GM12878 (cell line): Measurements from ENCODE around the gene FOSL1. TPM values are rescaled to one million over a fixed set of nuclear protein-coding genes. Genes with fewer than 3 reads are reported as not detected.
A peak's percentile ranks its signal among the peaks of the same experiment; 100 is the strongest.

Source experiments
- EZH2 ChIP-seq: IDR thresholded peaks from 2 replicates; pipeline ENCODE4 v1.6.1; 2012; ENCODE audit warnings: low read depth, mild to moderate bottlenecking, control low read depth, inconsistent platforms, low read length, borderline replicate concordance; ENCODE audit not compliant: control insufficient read depth
- FOXK2 ChIP-seq: fragments of 450-650 bp; IDR thresholded peaks from 2 replicates; pipeline ENCODE4 v1.6.1; 2017; ENCODE audit warnings: mild to moderate bottlenecking, moderate library complexity
- IRF4 ChIP-seq: IDR thresholded peaks from 2 replicates; pipeline ENCODE4 v1.6.1; 2011; ENCODE audit warnings: low read depth, low read length
- MYB ChIP-seq: fragments of 150-350 bp; IDR thresholded peaks from 2 replicates; pipeline ENCODE4 v1.6.1; 2014; ENCODE audit warnings: mild to moderate bottlenecking, low read depth, low read length, borderline replicate concordance
- PML ChIP-seq: IDR thresholded peaks from 2 replicates; pipeline ENCODE4 v1.6.1; 2012; ENCODE audit warnings: low read length, inconsistent platforms
- POLR2A ChIP-seq: IDR thresholded peaks from 2 replicates; pipeline ENCODE4 v1.6.1; 2011; ENCODE audit warnings: low read depth, mild to moderate bottlenecking, low read length
- SIX5 ChIP-seq: IDR thresholded peaks from 2 replicates; pipeline ENCODE4 v1.6.1; 2011; ENCODE audit warnings: mild to moderate bottlenecking, low read depth, low read length, moderate library complexity; ENCODE audit not compliant: severe bottlenecking
- SMAD1 ChIP-seq: fragments of 450-650 bp; IDR thresholded peaks from 2 replicates; pipeline ENCODE4 v1.6.1; 2018; ENCODE audit warnings: mild to moderate bottlenecking, low read depth; ENCODE audit not compliant: partially characterized antibody
- STAT1 ChIP-seq: fragments of 450-650 bp; conservative IDR thresholded peaks from 2 replicates; pipeline ENCODE4 v1.6.1; 2014; ENCODE audit warnings: antibody characterized with exemption, mild to moderate bottlenecking
- TAF1 ChIP-seq: IDR thresholded peaks from 2 replicates; pipeline ENCODE4 v1.6.1; 2011; ENCODE audit warnings: mild to moderate bottlenecking, low read depth, low read length, borderline replicate concordance
- polyA plus RNA-seq, 11 experiments: library from polyadenylated mRNA; depleted of rRNA in 4 of 11; unstranded in 6 of 11; stranded (reverse) in 5 of 11; fragments of >200 nt; fragmentation: Nextera tagmentation in 4 of 11; fragmentation: Illumina TruSeq in 1 of 11; extraction: Ambion mirVana in 4 of 11; extraction: Trizol in 1 of 11; gene quantifications; 1 replicate in 1 of 11; 2 replicates in 10 of 11; pipeline versions ENCODE4 v1.2.1 to v1.2.3, GENCODE V29; 2011 to 2016; ENCODE audit warnings: inconsistent platforms in 2 of 11, missing spikeins in 2 of 11, low read depth in 1 of 11
- total RNA-seq, 4 experiments: library from RNA; depleted of rRNA in 3 of 4; stranded (reverse); fragments of >200 nt in 3 of 4; fragmentation: Illumina TruSeq in 1 of 4; extraction: Trizol in 1 of 4; gene quantifications; 2 replicates each; pipeline versions ENCODE4 v1.2.1 to v1.2.3, GENCODE V29; 2013 to 2021
- TF ChIP-seq, protein P1 (sequence below): fragments of 450-650 bp; IDR thresholded peaks from 2 replicates; pipeline ENCODE4 v1.6.1; 2017; ENCODE audit warnings: mild to moderate bottlenecking, moderate library complexity
- TF ChIP-seq, protein P2 (sequence below): fragments of 450-650 bp; conservative IDR thresholded peaks from 2 replicates; pipeline ENCODE4 v1.6.1; 2017; ENCODE audit warnings: mild to moderate bottlenecking, moderate library complexity
- TF ChIP-seq, protein P3 (sequence below): fragments of 450-650 bp; IDR thresholded peaks from 2 replicates; pipeline ENCODE4 v1.6.1; 2016; ENCODE audit warnings: mild to moderate bottlenecking, moderate library complexity, borderline replicate concordance
- TF ChIP-seq, protein P4 (sequence below): fragments of 450-650 bp; formaldehyde crosslinking; IDR thresholded peaks from 2 replicates; pipeline ENCODE4 v1.5.0; 2022; ENCODE audit warnings: mild to moderate bottlenecking, missing genetic modification characterization

The FOSL1 gene
- total and polyA plus RNA-seq, 10 of the 15 experiments (the other 5 are each of a cell fraction or from before 2014, with no cell fraction given) = 0.82 to 5.4 (median 2.1) TPM

DNA sequence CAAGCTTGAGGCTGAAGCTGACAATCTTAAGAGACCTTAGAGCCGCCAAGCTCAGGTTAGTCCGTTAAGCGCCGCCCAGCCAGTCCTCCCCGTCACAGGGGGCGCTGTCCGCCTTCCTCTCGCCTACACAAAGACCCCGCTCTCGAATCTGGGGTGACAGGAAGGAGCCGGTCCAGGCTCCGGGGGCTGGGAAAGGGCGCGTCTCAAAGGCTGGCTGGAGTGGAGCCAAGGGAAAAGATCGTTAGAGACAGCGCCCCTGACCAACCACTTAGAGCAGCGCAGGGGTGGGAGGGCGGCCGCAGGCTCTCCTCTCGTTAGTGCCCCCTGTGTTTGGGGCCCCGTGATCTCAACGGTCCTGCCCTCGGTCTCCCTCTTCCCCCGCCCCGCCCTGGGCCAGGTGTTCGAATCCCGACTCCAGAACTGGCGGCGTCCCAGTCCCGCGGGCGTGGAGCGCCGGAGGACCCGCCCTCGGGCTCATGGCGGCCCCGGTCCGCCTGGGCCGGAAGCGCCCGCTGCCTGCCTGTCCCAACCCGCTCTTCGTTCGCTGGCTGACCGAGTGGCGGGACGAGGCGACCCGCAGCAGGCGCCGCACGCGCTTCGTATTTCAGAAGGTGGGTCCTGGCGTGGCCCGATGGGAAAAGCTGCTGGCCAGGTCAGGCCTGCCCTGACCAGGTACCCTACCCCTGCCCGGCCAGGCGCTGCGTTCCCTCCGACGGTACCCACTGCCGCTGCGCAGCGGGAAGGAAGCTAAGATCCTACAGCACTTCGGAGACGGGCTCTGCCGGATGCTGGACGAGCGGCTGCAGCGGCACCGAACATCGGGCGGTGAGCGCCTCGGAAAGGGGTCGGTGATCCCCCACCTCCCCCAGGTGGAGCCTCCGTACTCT lies 39.7 kb downstream of the FOSL1 start, which contains the start of gene MUS81 (continued):
- TF ChIP-seq SMAD1 = peak; percentile 67
- TF ChIP-seq MYB = no peak; the same call in 1 of the 2 replicates
- TF ChIP-seq FOXK2 = no peak
- TF ChIP-seq, protein P1, sequence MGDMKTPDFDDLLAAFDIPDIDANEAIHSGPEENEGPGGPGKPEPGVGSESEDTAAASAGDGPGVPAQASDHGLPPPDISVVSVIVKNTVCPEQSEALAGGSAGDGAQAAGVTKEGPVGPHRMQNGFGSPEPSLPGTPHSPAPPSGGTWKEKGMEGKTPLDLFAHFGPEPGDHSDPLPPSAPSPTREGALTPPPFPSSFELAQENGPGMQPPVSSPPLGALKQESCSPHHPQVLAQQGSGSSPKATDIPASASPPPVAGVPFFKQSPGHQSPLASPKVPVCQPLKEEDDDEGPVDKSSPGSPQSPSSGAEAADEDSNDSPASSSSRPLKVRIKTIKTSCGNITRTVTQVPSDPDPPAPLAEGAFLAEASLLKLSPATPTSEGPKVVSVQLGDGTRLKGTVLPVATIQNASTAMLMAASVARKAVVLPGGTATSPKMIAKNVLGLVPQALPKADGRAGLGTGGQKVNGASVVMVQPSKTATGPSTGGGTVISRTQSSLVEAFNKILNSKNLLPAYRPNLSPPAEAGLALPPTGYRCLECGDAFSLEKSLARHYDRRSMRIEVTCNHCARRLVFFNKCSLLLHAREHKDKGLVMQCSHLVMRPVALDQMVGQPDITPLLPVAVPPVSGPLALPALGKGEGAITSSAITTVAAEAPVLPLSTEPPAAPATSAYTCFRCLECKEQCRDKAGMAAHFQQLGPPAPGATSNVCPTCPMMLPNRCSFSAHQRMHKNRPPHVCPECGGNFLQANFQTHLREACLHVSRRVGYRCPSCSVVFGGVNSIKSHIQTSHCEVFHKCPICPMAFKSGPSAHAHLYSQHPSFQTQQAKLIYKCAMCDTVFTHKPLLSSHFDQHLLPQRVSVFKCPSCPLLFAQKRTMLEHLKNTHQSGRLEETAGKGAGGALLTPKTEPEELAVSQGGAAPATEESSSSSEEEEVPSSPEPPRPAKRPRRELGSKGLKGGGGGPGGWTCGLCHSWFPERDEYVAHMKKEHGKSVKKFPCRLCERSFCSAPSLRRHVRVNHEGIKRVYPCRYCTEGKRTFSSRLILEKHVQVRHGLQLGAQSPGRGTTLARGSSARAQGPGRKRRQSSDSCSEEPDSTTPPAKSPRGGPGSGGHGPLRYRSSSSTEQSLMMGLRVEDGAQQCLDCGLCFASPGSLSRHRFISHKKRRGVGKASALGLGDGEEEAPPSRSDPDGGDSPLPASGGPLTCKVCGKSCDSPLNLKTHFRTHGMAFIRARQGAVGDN = 0 out of 2 replicates have a peak, but pooled peaks have one; percentile 6
- TF ChIP-seq TAF1 = peak; percentile 88
- TF ChIP-seq POLR2A = peak; percentile 89
- TF ChIP-seq, protein P2, sequence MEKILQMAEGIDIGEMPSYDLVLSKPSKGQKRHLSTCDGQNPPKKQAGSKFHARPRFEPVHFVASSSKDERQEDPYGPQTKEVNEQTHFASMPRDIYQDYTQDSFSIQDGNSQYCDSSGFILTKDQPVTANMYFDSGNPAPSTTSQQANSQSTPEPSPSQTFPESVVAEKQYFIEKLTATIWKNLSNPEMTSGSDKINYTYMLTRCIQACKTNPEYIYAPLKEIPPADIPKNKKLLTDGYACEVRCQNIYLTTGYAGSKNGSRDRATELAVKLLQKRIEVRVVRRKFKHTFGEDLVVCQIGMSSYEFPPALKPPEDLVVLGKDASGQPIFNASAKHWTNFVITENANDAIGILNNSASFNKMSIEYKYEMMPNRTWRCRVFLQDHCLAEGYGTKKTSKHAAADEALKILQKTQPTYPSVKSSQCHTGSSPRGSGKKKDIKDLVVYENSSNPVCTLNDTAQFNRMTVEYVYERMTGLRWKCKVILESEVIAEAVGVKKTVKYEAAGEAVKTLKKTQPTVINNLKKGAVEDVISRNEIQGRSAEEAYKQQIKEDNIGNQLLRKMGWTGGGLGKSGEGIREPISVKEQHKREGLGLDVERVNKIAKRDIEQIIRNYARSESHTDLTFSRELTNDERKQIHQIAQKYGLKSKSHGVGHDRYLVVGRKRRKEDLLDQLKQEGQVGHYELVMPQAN = no peak; the same call in none of the 2 replicates
- no peak for TF ChIP-seq PML
- TF ChIP-seq, protein P3, sequence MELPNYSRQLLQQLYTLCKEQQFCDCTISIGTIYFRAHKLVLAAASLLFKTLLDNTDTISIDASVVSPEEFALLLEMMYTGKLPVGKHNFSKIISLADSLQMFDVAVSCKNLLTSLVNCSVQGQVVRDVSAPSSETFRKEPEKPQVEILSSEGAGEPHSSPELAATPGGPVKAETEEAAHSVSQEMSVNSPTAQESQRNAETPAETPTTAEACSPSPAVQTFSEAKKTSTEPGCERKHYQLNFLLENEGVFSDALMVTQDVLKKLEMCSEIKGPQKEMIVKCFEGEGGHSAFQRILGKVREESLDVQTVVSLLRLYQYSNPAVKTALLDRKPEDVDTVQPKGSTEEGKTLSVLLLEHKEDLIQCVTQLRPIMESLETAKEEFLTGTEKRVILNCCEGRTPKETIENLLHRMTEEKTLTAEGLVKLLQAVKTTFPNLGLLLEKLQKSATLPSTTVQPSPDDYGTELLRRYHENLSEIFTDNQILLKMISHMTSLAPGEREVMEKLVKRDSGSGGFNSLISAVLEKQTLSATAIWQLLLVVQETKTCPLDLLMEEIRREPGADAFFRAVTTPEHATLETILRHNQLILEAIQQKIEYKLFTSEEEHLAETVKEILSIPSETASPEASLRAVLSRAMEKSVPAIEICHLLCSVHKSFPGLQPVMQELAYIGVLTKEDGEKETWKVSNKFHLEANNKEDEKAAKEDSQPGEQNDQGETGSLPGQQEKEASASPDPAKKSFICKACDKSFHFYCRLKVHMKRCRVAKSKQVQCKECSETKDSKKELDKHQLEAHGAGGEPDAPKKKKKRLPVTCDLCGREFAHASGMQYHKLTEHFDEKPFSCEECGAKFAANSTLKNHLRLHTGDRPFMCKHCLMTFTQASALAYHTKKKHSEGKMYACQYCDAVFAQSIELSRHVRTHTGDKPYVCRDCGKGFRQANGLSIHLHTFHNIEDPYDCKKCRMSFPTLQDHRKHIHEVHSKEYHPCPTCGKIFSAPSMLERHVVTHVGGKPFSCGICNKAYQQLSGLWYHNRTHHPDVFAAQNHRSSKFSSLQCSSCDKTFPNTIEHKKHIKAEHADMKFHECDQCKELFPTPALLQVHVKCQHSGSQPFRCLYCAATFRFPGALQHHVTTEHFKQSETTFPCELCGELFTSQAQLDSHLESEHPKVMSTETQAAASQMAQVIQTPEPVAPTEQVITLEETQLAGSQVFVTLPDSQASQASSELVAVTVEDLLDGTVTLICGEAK = peak; percentile 80; the same call in 1 of the 2 replicates
- TF ChIP-seq IRF4 = 0 out of 2 replicates have a peak, but pooled peaks have one; percentile 8
- TF ChIP-seq, protein P4, sequence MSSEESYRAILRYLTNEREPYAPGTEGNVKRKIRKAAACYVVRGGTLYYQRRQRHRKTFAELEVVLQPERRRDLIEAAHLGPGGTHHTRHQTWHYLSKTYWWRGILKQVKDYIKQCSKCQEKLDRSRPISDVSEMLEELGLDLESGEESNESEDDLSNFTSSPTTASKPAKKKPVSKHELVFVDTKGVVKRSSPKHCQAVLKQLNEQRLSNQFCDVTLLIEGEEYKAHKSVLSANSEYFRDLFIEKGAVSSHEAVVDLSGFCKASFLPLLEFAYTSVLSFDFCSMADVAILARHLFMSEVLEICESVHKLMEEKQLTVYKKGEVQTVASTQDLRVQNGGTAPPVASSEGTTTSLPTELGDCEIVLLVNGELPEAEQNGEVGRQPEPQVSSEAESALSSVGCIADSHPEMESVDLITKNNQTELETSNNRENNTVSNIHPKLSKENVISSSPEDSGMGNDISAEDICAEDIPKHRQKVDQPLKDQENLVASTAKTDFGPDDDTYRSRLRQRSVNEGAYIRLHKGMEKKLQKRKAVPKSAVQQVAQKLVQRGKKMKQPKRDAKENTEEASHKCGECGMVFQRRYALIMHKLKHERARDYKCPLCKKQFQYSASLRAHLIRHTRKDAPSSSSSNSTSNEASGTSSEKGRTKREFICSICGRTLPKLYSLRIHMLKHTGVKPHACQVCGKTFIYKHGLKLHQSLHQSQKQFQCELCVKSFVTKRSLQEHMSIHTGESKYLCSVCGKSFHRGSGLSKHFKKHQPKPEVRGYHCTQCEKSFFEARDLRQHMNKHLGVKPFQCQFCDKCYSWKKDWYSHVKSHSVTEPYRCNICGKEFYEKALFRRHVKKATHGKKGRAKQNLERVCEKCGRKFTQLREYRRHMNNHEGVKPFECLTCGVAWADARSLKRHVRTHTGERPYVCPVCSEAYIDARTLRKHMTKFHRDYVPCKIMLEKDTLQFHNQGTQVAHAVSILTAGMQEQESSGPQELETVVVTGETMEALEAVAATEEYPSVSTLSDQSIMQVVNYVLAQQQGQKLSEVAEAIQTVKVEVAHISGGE (CRISPR knock-in tag) = 0 out of 2 replicates have a peak, but pooled peaks have one; percentile 4
- TF ChIP-seq SIX5 = peak; percentile 48
- 0 out of 2 replicates have a peak, but pooled peaks have one; percentile 17 for TF ChIP-seq STAT1
- no peak for TF ChIP-seq EZH2
